Esophagus muscularis mucosa (tissue), 4 donors: ENCODE results near the gene MAD1L1. TPM values are rescaled to one million over a fixed set of nuclear protein-coding genes. Genes with fewer than 3 reads are reported as not detected.
"Not testable (repeated sequence)": the region's sequence is repeated elsewhere in the genome, so short reads cannot be mapped to it uniquely, and the experiment has no call there.

Source experiments
- DNase-seq: peaks from one replicate; pipeline ENCODE4 v3.0.0-alpha.2; 2017; ENCODE audit errors: extremely low spot score
- H3K27ac ChIP-seq, 4 donors: fragments of 200-600 bp; sonication (generic); replicated peaks in 1 of 4; 1 replicate in 3 of 4; 2 replicates in 1 of 4; pipeline ENCODE4 v1.5.1; 2016 to 2019; ENCODE audit warnings: mild to moderate bottlenecking in 1 of 4
- H3K27me3 ChIP-seq, 4 donors: fragments of 200-600 bp; sonication (generic); one replicate each; pipeline versions ENCODE4 v1.5.1 to v1.6.0; 2016 to 2019
- H3K36me3 ChIP-seq, 4 donors: fragments of 200-600 bp; sonication (generic); one replicate each; pipeline ENCODE4 v1.5.1; 2016 to 2019
- H3K4me1 ChIP-seq, 4 donors: fragments of 200-600 bp; sonication (generic); one replicate each; pipeline ENCODE4 v1.5.1; 2016 to 2019
- H3K4me3 ChIP-seq, 4 donors: fragments of 200-600 bp; sonication (generic); 1 replicate in 2 of 4; 2 replicates in 2 of 4; pipeline ENCODE4 v1.5.1; 2016 to 2019; ENCODE audit warnings: mild to moderate bottlenecking in 4 of 4, moderate library complexity in 1 of 4
- H3K9me3 ChIP-seq, 4 donors: fragments of 200-600 bp; sonication (generic); 1 replicate in 3 of 4; 2 replicates in 1 of 4; pipeline ENCODE4 v1.5.1; 2016 to 2019
- CTCF ChIP-seq, 3 experiments: fragments of 200-600 bp in 2 of 3; fragments of 450-650 bp in 1 of 3; sonication (generic) in 2 of 3; IDR thresholded peaks; one replicate each; pipeline ENCODE4 v1.5.1; 2017 to 2019; ENCODE audit warnings: antibody characterized with exemption in 3 of 3, mild to moderate bottlenecking in 2 of 3, moderate library complexity in 1 of 3
- EP300 ChIP-seq: sonication (generic); formaldehyde crosslinking; IDR thresholded peaks from one replicate; pipeline ENCODE4 v1.6.1; 2017; ENCODE audit warnings: antibody characterized with exemption
- POLR2A ChIP-seq: fragments of 450-650 bp; IDR thresholded peaks from one replicate; pipeline ENCODE4 v1.6.1; 2017; ENCODE audit warnings: antibody characterized with exemption, moderate library complexity, mild to moderate bottlenecking, low read depth
- POLR2AphosphoS5 ChIP-seq, 2 donors: sonication (generic); formaldehyde crosslinking; IDR thresholded peaks; one replicate each; pipeline ENCODE4 v1.6.1; 2017; ENCODE audit warnings: antibody characterized with exemption in 2 of 2
- WGBS: methylation state at CpG from one replicate; pipeline ENCODE4 v1.1.5; 2018; 5-methylcytosine and 5-hydroxymethylcytosine counted together
- intact Hi-C: fragments of 100-400 bp; cut with DNase I; formaldehyde crosslinking; loops from one replicate; pipeline ENCODE4 v1.15.1; 2023
- total RNA-seq, 4 donors: library from RNA; depleted of rRNA; stranded (reverse); fragments of >200 nt; gene quantifications; one replicate each; pipeline versions ENCODE4 v1.1.0 to v1.2.1, GENCODE V29; 2016

Gene MAD1L1
- total RNA-seq, 4 donors from 2014 or later = 22.2 to 33.1 (median 29.5) TPM

GRCh38 chr7:1997537-1998076 is 235.1 kb downstream of the MAD1L1 start:
- TF ChIP-seq POLR2AphosphoS5 (IDR thresholded peaks at IDR 0.05) = no peak
- no peak for TF ChIP-seq POLR2A
- no peak for TF ChIP-seq CTCF (IDR thresholded peaks at IDR 0.05)
- TF ChIP-seq EP300 = no peak
- Histone ChIP-seq H3K27me3 (no peaks in the 10 kb centered on the region), H3K4me3 (no peak overlapping the region), H3K36me3 (peaks cover 0 to 14% (median 3%) of the 10 kb centered on the region in 4 donors), H3K27ac (no peak overlapping the region), H3K9me3 (no peaks in the 10 kb centered on the region), H3K4me1 (peaks cover 0 to 15% (median 5%) of the 10 kb centered on the region in 4 donors)
- intact Hi-C loops = no loop called here
- WGBS = 89% methylated on average over 13 of the region's 15 CpGs
- DNase-seq = no peak

- intact Hi-C loops = no loop called here
- H3K9me3 ChIP-seq = no peaks in the 10 kb centered on the region
- peaks cover 0 to 12% (median 2%) of the 10 kb centered on the region in 4 donors for H3K36me3 ChIP-seq
- H3K4me1 ChIP-seq = peaks cover 0 to 20% (median 7%) of the 10 kb centered on the region in 4 donors
- no peak for DNase-seq
- TF ChIP-seq CTCF (IDR thresholded peaks at IDR 0.05) (no peak), EP300 (no peak), POLR2AphosphoS5 (IDR thresholded peaks at IDR 0.05) (no peak), POLR2A (no peak)
- no peaks in the 10 kb centered on the region for H3K27me3 ChIP-seq
- H3K27ac ChIP-seq = no peak overlapping the region
- 93% methylated on average over 9 of the region's 9 CpGs for whole genome bisulfite sequencing
- H3K4me3 ChIP-seq = no peak overlapping the region
Observed at GRCh38 chr7:1996816-1997215, 235.9 kb downstream of the MAD1L1 start.

GRCh38 chr7:1995911-1996420 is 236.8 kb downstream of the MAD1L1 start:
- DNase-seq, H3K4me3 ChIP-seq, H3K9me3 ChIP-seq, H3K36me3 ChIP-seq, H3K27ac ChIP-seq, intact Hi-C loops, H3K27me3 ChIP-seq: not testable (repeated sequence)
- peaks cover 0 to 20% (median 7%) of the 10 kb centered on the region in 4 donors for H3K4me1 ChIP-seq
- WGBS = 98% methylated on average over 8 of the region's 24 CpGs

- Histone ChIP-seq H3K36me3 (peaks cover 0 to under 1% (median 0%) of the 10 kb centered on the region in 4 donors), H3K27me3 (no peaks in the 10 kb centered on the region), H3K9me3 (no peaks in the 10 kb centered on the region), H3K4me1 (peaks cover 0 to 21% (median 7%) of the 10 kb centered on the region in 4 donors), H3K27ac (no peak overlapping the region), H3K4me3 (no peak overlapping the region)
- no peak for TF ChIP-seq POLR2AphosphoS5 (IDR thresholded peaks at IDR 0.05)
- no peak for TF ChIP-seq CTCF (IDR thresholded peaks at IDR 0.05)
- TF ChIP-seq POLR2A = no peak
- no peak for TF ChIP-seq EP300
- 100% methylated on average over 6 of the region's 11 CpGs for WGBS
- intact Hi-C loops = no loop called here
- no peak for DNase-seq
Observed at GRCh38 chr7:1995426-1995825, 237.3 kb downstream of the MAD1L1 start.

- Histone ChIP-seq H3K9me3 (no peaks in the 10 kb centered on the region), H3K27ac (no peak overlapping the region), H3K27me3 (no peaks in the 10 kb centered on the region), H3K36me3 (no peaks in the 10 kb centered on the region), H3K4me1 (peaks cover 0 to 26% (median 12%) of the 10 kb centered on the region in 4 donors), H3K4me3 (no peak overlapping the region)
- intact Hi-C loops = no loop called here
- TF ChIP-seq POLR2A = no peak
- no peak for TF ChIP-seq POLR2AphosphoS5 (IDR thresholded peaks at IDR 0.05)
- TF ChIP-seq CTCF (IDR thresholded peaks at IDR 0.05) = no peak
- no peak for TF ChIP-seq EP300
- WGBS = 94% methylated on average over 12 of the region's 13 CpGs
- no peak for DNase-seq
Observed at GRCh38 chr7:1994931-1995330, 237.8 kb downstream of the MAD1L1 start.
